Upper lobe of left lung (tissue), 6 donors: ENCODE results near the gene KAZN. TPM values are rescaled to one million over a fixed set of nuclear protein-coding genes. Genes with fewer than 3 reads are reported as not detected.
A peak's percentile ranks its signal among the peaks of the same experiment; 100 is the strongest.

Experiments used
- ATAC-seq, 2 donors: fragments of 200-7000 bp; cut with Tn5 transposase; one replicate each; pipeline ENCODE4 v1.9.1; 2022; ENCODE audit warnings: mild to moderate bottlenecking in 2 of 2, moderate library complexity in 2 of 2; ENCODE audit not compliant: low FRiP score in 2 of 2
- DNase-seq, 2 donors: peaks; one replicate each; pipeline ENCODE4 v3.0.0-alpha.2; 2019 to 2020
- H3K27ac ChIP-seq, 4 donors: fragments of 200-600 bp; sonication (generic); one replicate each; pipeline ENCODE4 v1.5.1; 2016 to 2019
- H3K27me3 ChIP-seq, 4 donors: fragments of 200-600 bp; sonication (generic); one replicate each; pipeline ENCODE4 v1.5.1; 2017 to 2019
- H3K36me3 ChIP-seq, 4 donors: fragments of 200-600 bp; sonication (generic); one replicate each; pipeline ENCODE4 v1.5.1; 2016 to 2019
- H3K4me1 ChIP-seq, 4 donors: fragments of 200-600 bp; sonication (generic); one replicate each; pipeline ENCODE4 v1.5.1; 2018 to 2019
- H3K4me3 ChIP-seq, 4 donors: fragments of 200-600 bp; sonication (generic); one replicate each; pipeline ENCODE4 v1.5.1; 2017 to 2019; ENCODE audit warnings: mild to moderate bottlenecking in 2 of 4, moderate library complexity in 1 of 4
- H3K9me3 ChIP-seq, 4 donors: fragments of 200-600 bp; sonication (generic); one replicate each; pipeline ENCODE4 v1.5.1; 2018 to 2019
- CTCF ChIP-seq, 6 experiments: fragments of 450-650 bp in 4 of 6; fragments of 200-600 bp in 2 of 6; sonication (generic) in 2 of 6; IDR thresholded peaks; one replicate each; pipeline ENCODE4 v1.5.1; 2016 to 2019; ENCODE audit warnings: antibody characterized with exemption in 6 of 6
- EP300 ChIP-seq, 4 donors: sonication (generic); formaldehyde crosslinking; IDR thresholded peaks; one replicate each; pipeline ENCODE4 v1.5.1; 2017; ENCODE audit warnings: antibody characterized with exemption in 4 of 4, control low read depth in 2 of 4
- POLR2A ChIP-seq, 4 donors: fragments of 450-650 bp; IDR thresholded peaks; one replicate each; pipeline ENCODE4 v1.5.1; 2016 to 2017; ENCODE audit warnings: antibody characterized with exemption in 4 of 4, mild to moderate bottlenecking in 2 of 4
- POLR2AphosphoS5 ChIP-seq, 2 donors: sonication (generic); formaldehyde crosslinking; IDR thresholded peaks; one replicate each; pipeline ENCODE4 v1.5.1; 2017; ENCODE audit warnings: antibody characterized with exemption in 2 of 2
- WGBS, 2 donors: methylation state at CpG; one replicate each; pipeline ENCODE4 v1.1.5; 2017 to 2018; 5-methylcytosine and 5-hydroxymethylcytosine counted together
- total RNA-seq, 6 donors: library from RNA; depleted of rRNA in 4 of 6; stranded (reverse); fragments of >200 nt in 4 of 6; gene quantifications; one replicate each; pipeline versions ENCODE4 v1.1.0 to v1.2.1, GENCODE V29; 2016 to 2021
- donor health status: DM: no; HTN: no; CAD: no; lungs with moderate emphysema.
- donor health status: DM: no; HTN: yes; CAD: no; lungs with severe emphysema.

KAZN gene
- total RNA-seq, 6 donors from 2014 or later, result 11.5 to 30.0 (median 17.6) TPM

- H3K27me3 ChIP-seq, result no peaks in the 10 kb centered on the region
- H3K9me3 ChIP-seq, result no peaks in the 10 kb centered on the region
- no peaks in the 10 kb centered on the region for H3K36me3 ChIP-seq
- DNase-seq, result peak in 1 of 2 donors; percentile 40
- no peak overlapping the region for H3K4me3 ChIP-seq
- WGBS, 2 donors, result 81 to 84% methylated on average over 12 to 14 of the region's 14 CpGs
- no peak for ATAC-seq
- TF ChIP-seq POLR2AphosphoS5 (IDR thresholded peaks at IDR 0.05) (no peak), POLR2A (IDR thresholded peaks at IDR 0.05) (no peak), CTCF (IDR thresholded peaks at IDR 0.05) (no peak), EP300 (IDR thresholded peaks at IDR 0.05) (no peak)
- H3K27ac ChIP-seq, result no peak overlapping the region
- H3K4me1 ChIP-seq, result no peaks in the 10 kb centered on the region
These were observed 224.5 kb downstream of the KAZN start for GRCh38 chr1:14822996-14823395.

DNA sequence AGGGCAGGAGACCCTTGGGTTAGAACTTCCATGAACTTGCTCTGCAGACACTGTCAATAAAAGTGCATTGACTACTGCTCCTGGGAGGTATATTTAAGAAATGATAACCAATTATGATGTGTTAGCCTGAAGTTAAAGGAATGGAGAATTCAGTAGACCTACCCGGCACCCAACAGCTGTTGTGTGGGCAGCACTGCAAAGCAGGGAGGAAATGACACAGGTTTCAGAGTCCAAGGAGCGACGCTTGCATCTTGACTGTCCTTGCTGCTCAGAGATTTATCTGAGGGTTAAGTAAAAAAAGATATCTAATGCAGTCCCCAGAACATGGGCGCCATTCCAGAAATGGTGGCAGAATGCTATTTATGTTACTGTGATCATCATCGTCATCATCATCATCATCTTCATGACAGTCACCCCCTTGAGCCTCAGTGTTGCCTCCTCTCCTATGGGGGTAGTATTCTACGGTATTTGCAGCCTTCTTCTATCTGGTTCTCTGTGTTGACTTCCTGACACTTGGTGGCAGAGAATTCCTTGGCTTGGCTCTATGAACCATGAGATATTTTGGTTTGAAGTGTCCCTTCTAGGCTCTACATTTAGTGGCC, 225.9 kb downstream of the KAZN start:
- ATAC-seq (no peak), DNase-seq (no peak)
- Histone ChIP-seq H3K9me3 (no peaks in the 10 kb centered on the region), H3K4me3 (no peak overlapping the region), H3K4me1 (no peaks in the 10 kb centered on the region), H3K27ac (no peak overlapping the region), H3K36me3 (no peaks in the 10 kb centered on the region), H3K27me3 (no peaks in the 10 kb centered on the region)
- TF ChIP-seq POLR2A (IDR thresholded peaks at IDR 0.05) (no peak), EP300 (IDR thresholded peaks at IDR 0.05) (no peak), POLR2AphosphoS5 (IDR thresholded peaks at IDR 0.05) (no peak), CTCF (IDR thresholded peaks at IDR 0.05) (no peak)
- WGBS, 2 donors, result 67 to 72% methylated on average over 6 of the region's 6 CpGs

- WGBS, 2 donors, result 79 to 85% methylated on average over 7 of the region's 7 CpGs
- Histone ChIP-seq H3K9me3 (no peaks in the 10 kb centered on the region), H3K4me1 (no peaks in the 10 kb centered on the region), H3K36me3 (no peaks in the 10 kb centered on the region), H3K4me3 (no peak overlapping the region), H3K27me3 (no peaks in the 10 kb centered on the region), H3K27ac (no peak overlapping the region)
- ATAC-seq (no peak), DNase-seq (no peak)
- TF ChIP-seq POLR2A (IDR thresholded peaks at IDR 0.05) (no peak), CTCF (IDR thresholded peaks at IDR 0.05) (no peak), EP300 (IDR thresholded peaks at IDR 0.05) (no peak), POLR2AphosphoS5 (IDR thresholded peaks at IDR 0.05) (no peak)
These were observed 226.9 kb downstream of the KAZN start for GRCh38 chr1:14825396-14825795.

DNA sequence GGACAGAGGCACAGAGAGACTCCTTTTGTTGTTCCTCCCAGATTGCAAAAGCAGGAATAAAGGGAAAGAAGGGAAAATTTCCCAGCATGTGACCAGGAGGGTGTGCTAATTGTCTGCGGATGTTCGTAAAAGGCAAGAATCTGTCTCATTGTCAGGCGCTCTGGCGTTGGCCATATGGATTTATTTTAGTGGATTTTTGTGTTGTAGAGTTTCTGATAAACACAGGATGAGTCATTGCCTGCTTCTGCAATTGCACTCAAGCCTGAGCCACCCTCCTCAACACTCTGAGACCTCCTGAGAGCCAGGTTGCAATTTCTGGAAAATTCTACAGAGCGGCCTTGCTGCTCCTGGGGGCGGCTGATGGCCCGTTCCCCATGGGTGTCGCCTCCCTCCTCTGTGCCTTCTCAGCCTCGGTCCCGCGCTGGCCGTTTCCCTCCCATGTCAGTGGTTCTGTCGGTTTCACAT, 227.7 kb downstream of the KAZN start:
- no peaks in the 10 kb centered on the region for H3K36me3 ChIP-seq
- DNase-seq (peak in 1 of 2 donors; percentile 46), ATAC-seq (peak in 1 of 2 donors; percentile 87)
- no peaks in the 10 kb centered on the region for H3K9me3 ChIP-seq
- 60 to 67% methylated on average over 5 to 13 of the region's 13 CpGs for WGBS, 2 donors
- TF ChIP-seq POLR2A (IDR thresholded peaks at IDR 0.05) (no peak), EP300 (IDR thresholded peaks at IDR 0.05) (no peak), POLR2AphosphoS5 (IDR thresholded peaks at IDR 0.05) (no peak), CTCF (IDR thresholded peaks at IDR 0.05) (no peak)
- no peaks in the 10 kb centered on the region for H3K27me3 ChIP-seq
- H3K4me1 ChIP-seq, result no peaks in the 10 kb centered on the region
- H3K27ac ChIP-seq, result no peak overlapping the region
- H3K4me3 ChIP-seq, result no peak overlapping the region

DNA sequence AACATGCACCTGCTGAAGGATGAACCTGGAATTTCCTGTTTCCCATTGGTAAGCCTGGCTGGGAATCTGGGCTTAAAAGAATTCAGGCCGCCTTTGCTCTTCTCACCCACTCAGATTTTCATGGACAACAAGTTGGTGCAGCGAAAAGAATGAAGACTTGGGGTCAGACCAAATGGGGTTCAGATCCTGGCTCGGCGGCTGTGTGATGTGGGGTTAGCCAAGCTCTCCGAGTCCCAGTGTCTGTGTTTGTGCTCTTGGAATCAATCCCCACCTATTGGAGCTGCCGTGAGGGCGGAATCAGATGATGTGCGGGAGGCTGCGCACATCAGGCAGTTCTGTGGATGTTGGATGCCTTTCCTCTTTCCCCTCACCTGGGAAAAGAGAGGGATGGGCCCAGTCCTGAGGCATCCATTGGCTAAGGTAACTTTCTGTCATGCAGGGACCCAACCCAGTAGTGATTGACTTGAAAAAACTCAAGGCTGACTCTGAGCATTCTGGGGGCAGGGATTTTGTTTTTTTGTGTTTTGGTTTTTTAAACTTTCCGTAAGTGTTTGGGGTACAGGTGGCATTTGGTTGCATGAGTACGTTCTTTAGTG, 228.3 kb downstream of the KAZN start:
- no peak for TF ChIP-seq CTCF (IDR thresholded peaks at IDR 0.05)
- TF ChIP-seq POLR2A (IDR thresholded peaks at IDR 0.05), result no peak
- TF ChIP-seq POLR2AphosphoS5 (IDR thresholded peaks at IDR 0.05), result no peak
- no peak for TF ChIP-seq EP300 (IDR thresholded peaks at IDR 0.05)
- no peaks in the 10 kb centered on the region for H3K36me3 ChIP-seq
- ATAC-seq (no peak), DNase-seq (no peak)
- H3K27me3 ChIP-seq, result no peaks in the 10 kb centered on the region
- no peaks in the 10 kb centered on the region for H3K4me1 ChIP-seq
- no peaks in the 10 kb centered on the region for H3K9me3 ChIP-seq
- WGBS, 2 donors, result 93 to 94% methylated on average over 11 of the region's 11 CpGs
- no peak overlapping the region for H3K27ac ChIP-seq
- no peak overlapping the region for H3K4me3 ChIP-seq
